Eye (tissue), 1 donor: ENCODE data around the gene CDH18.

ENCODE experiments used
- DNase-seq: peaks from one replicate; pipeline ENCODE4 v3.0.0-alpha.2; 2015

The CDH18 gene

DNA sequence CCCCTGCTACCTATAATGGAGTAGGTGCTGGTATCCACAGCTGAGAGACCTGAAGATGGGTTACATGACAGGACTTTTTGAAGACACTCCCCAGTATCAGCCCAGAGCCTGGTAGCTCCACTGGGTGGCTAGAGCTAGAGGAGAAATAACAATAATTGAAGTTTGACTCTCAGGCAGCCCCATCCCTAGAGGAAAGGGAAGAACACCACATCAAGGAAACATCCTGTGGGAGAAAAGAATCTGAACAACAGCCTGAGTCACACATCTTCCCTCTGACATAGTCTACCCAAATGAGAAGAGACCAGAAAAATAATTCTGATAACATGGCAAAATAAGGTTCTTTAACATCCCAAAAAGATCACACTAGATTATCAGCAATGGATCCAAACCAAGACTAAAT is 432.1 kb downstream of the CDH18 start:
- no peak for DNase-seq

GRCh38 chr5:19555436-19555835 is 432.6 kb downstream of the CDH18 start:
- DNase-seq = no peak

- DNase-seq = no peak
These were observed 433.5 kb downstream of the CDH18 start for GRCh38 chr5:19554524-19554923.

- DNase-seq = peak; percentile 67
These were observed 440.4 kb downstream of the CDH18 start for GRCh38 chr5:19547640-19548039.

GRCh38 chr5:19546521-19546920 is 441.5 kb downstream of the CDH18 start:
- DNase-seq = no peak

DNA sequence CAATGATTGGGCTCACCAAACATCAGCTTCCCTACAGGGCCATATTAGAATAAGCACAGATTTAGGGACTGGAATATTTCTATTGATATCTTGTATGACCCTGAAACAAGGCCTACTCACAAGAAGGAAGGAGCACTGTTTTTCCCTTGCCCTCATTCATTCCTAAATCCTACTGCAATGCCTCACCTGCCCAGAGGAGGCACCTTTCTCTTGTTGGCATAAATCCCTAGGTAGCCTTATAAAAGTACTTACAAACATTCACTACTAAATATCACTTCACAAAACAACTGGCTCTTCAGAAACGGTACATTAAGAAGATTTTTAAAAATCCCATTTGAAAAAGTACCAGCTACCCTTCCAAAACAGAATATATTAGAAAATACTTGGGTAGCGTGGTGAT is 449.4 kb downstream of the CDH18 start:
- no peak for DNase-seq

DNA sequence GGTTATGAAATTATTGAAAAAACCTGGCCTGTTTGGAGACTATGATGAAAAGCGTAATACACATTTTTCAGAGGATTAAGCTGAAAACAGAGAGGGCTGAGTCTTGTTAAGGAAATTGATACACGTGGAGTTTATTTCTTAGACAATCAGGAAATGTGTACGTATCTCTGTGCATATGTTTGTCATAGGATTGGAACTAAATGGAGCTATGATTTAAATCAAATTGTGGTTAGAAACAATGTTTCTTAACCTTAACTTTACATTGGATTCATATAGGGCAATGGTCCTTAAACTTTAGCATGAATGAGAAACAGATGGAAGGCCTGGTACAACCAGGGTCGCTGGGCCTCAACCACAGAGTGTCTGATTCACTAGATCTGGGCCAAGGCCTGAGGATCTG is 451.6 kb downstream of the CDH18 start:
- peak; percentile 10 for DNase-seq

DNA sequence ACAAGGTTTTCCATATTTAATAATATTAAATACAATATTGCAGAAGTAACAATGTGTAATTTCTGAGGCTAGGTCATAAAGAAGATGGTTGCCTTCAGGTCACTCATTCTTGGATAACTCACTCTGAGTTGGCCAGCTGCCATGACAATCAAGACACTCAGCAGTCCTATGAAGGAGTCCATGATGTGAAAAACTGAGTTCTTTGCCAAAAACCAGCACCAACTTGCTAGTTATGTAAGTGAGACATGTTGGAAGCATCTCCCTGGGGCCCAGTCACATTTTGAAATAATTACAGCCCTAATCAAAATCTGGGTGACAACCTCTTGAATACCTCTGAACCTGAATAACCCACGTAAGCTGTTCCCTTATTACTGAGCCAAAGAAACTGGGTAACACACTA is 453.2 kb downstream of the CDH18 start:
- peak; percentile 2 for DNase-seq

DNA sequence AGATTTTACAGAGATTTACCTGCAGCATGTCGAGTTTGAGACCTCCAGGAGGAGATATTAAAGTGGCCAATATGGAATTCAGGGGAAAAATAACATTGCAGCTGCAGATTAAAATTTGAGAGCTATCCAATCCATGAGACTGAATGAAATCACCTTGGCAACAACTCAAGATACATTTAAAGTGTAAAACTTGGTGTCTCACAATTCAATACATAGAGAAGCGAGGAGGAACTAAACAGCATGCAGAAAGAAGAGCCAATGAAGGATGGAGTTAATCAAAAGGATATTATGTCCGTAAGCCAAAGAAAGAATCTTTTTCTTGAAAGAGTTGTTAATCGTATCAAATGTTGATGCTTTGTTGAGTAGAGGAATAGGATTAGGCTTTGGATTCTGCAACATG is 455.1 kb downstream of the CDH18 start:
- no peak for DNase-seq

DNA sequence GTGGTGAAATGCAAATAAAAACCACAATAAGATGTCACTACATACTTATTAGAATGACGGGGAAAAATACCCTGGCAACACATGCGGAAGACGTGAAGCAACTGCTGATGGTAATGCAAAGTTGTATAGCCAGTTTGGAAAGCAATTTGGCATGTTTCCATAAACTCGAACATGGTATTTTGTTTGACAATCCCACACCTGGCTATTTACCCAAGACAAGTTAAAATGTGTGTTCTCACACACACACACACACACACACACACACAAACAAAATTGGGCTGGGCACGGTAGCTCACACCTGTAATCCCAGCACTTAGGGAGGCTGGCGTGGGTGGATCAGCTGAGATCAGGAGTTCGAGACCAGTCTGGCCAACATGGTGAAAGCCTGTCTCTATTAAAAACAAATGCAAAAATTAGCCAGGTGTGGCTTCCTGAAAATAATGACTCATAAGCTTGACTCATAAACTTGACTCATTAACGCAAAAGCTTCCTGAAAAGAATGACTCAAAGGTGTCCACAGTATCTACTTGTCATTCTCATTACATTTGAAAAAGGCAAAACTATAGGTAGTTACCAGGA is 456.5 kb downstream of the CDH18 start:
- DNase-seq = peak; percentile 5

DNA sequence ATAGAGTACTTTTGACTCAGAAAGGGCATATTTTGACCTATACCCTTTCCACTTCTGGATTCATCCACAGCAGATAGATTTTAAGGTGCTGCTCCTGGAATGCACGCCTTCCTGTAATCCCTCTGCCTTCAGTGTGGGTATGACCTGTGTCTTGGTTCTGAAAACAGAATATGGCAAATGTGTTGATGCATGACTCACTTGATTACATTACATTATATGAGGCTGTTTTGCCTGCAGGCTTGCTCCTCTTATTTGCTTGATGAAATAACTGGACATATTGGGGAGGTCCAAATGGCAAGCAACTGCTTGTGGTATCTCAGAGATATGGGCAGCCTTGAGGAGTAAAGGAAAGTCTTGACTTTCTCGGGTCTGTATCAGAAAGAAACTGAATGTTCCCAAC is 468.6 kb downstream of the CDH18 start:
- no peak for DNase-seq

GRCh38 chr5:19498852-19499251 is 489.1 kb downstream of the CDH18 start:
- no peak for DNase-seq

DNA sequence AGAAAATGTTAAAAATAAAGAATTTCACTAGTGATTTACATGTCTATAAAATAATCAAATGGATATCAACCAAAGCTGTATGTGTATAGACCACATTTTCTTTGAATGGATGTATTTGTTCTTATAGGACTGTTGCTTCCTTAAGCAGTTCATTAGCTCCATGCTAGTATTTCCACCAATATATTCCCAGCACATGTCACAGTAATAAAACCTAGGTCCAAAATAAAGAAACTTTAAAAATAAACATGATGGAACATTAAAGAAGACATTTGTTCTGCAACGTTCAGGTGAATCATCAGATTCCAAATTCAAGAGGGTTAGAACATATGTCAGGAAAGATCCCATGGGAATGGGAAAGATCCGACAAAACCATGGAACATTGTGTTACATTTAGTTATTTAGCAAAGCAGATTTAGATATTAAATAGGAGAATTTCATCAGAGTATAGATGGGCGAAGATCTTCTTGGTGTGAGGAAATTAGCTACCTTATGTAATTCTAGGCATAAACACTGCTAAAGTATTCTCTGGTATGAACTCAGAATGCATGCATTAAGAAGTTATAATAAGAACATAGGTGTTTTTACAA is 490.7 kb downstream of the CDH18 start:
- DNase-seq = no peak

DNA sequence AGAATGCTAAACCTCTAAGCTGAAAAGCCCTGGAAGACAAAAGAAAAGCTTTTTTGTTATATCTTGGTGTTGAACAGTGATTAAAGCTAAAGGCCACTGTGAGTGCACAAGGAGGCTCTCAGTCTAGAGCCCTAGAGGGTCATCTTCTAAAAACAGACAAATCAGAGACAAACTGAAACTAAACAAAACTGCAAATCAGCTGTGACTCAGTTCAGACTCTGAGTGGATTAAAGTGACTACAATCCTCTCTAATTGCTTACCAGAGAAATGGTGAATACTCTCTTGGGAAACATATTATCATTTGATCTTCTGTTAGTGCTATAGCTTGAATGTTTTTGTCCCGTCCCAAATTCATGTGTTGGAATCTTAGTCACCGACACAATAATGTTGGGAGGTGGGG is 491.9 kb downstream of the CDH18 start:
- no peak for DNase-seq

GRCh38 chr5:19492861-19493260 is 495.1 kb downstream of the CDH18 start:
- DNase-seq = no peak

DNA sequence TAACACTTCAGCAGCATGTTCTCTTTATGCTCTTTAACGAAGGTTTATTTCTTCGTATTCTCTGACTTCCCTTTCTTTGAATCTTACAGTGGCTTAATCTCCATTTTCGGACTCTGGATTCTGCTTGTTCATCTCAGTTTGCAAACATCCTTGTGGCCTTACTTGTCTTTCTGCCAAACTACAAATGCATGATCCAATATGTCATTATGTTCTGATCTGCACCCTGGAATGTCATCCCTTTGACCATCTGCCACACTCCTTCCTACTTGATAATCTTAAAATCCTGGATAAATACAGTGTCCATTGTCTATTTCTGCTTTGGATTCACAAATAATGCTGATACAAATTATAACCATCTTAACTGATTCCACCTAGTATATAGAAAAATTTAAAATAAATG is 499.2 kb downstream of the CDH18 start:
- DNase-seq = no peak

DNA sequence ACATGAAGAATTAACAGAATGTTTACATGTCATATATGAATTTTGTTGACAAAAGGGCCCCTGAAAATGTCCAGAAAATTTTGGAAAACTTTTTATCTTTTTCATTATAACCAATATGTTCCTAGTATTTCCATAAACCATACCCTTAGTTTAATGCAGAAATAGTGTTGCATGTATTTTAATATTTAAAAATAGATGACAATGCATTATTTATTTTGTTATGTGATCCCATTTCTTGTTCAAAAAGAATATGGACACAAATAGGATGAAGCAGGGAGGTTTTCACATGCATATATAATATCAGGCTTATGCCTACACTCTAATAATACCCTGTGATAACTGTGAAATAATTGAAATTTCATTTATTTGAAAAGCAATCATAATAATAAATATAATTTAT is 500.5 kb downstream of the CDH18 start:
- no peak for DNase-seq

DNA sequence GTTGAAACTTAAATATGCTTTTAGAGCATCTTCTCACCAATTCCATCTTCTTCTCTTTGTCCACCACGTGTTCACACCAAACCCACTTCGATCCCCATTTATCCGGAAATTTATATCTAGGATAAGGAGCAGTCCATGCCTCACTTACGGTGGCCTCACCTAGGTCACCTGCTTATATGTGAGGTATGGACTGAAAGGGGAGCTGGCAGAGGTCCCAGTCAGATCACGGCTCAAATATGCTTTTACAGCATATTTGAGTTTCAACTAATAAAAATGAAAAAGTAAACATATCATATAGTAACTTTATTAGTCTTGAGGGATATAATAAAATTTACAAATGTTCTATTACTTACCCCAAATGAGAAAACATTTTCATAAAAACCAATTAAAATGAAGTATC is 508.4 kb downstream of the CDH18 start:
- DNase-seq = no peak

DNA sequence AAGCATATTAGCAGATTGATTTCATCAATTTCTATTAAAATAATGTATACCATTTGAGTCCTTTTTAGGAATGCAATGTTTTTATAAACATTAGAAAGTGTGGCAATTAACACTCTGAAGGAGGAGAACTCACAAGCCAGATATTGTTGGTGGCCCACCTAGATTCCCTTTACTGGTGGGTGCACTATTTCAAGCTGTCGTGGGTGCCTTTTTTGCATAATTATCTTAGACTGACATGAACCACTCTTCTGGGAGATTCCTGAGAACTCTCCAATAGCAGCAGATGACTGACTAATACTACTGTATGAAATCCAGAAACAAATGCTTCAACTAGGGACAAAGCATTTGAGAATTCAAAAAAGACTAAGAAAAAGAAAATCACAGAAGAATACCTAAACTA is 526.0 kb downstream of the CDH18 start:
- no peak for DNase-seq

GRCh38 chr5:19424506-19424905 is 563.5 kb downstream of the CDH18 start:
- DNase-seq = no peak
